ENCODE measurements around the gene SLC25A30.
"Not testable (repeated sequence)": the region's sequence is repeated elsewhere in the genome, so short reads cannot be mapped to it uniquely, and the experiment has no call there.

- TF ChIP-seq, protein P1, sequence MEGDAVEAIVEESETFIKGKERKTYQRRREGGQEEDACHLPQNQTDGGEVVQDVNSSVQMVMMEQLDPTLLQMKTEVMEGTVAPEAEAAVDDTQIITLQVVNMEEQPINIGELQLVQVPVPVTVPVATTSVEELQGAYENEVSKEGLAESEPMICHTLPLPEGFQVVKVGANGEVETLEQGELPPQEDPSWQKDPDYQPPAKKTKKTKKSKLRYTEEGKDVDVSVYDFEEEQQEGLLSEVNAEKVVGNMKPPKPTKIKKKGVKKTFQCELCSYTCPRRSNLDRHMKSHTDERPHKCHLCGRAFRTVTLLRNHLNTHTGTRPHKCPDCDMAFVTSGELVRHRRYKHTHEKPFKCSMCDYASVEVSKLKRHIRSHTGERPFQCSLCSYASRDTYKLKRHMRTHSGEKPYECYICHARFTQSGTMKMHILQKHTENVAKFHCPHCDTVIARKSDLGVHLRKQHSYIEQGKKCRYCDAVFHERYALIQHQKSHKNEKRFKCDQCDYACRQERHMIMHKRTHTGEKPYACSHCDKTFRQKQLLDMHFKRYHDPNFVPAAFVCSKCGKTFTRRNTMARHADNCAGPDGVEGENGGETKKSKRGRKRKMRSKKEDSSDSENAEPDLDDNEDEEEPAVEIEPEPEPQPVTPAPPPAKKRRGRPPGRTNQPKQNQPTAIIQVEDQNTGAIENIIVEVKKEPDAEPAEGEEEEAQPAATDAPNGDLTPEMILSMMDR (IDR thresholded peaks at IDR 0.05): not testable (repeated sequence)
- not testable (repeated sequence) for TF ChIP-seq POLR2A, POLR2AphosphoS5, EP300 (IDR thresholded peaks at IDR 0.05)
These were observed 31.1 kb downstream of the SLC25A30 start for GRCh38 chr13:45386892-45387575.

Data from stomach (tissue), 4 donors.